Measurements from ENCODE around the gene SDCCAG8. TPM values are rescaled to one million over a fixed set of nuclear protein-coding genes. Genes with fewer than 3 reads are reported as not detected.

The SDCCAG8 gene
- total RNA-seq, 1 donor from 2014 or later, result 24.5 TPM

- Histone ChIP-seq H3K4me1 (ENCODE audit: insufficient read depth, low read length) (peaks cover 54% of the 10 kb centered on the region), H3K79me2 (ENCODE audit: insufficient read depth, low read length) (peaks cover 58% of the 10 kb centered on the region), H3K36me3 (ENCODE audit: insufficient read depth, low read length) (no peaks in the 10 kb centered on the region), H2AFZ (ENCODE audit: low read depth, low read length) (no peak overlapping the region), H3K27me3 (ENCODE audit: insufficient read depth, low read length) (no peaks in the 10 kb centered on the region), H3K4me3 (ENCODE audit: insufficient read depth, low read depth, low read length) (no peak overlapping the region), H3K9me3 (ENCODE audit: insufficient read depth, low read depth, low read length) (no peaks in the 10 kb centered on the region), H3K27ac (ENCODE audit: low read depth, low read length) (peak overlapping the region; percentile 91), H3K9ac (ENCODE audit: low read length) (no peak overlapping the region), H4K20me1 (ENCODE audit: insufficient read depth, low read length) (no peaks in the 10 kb centered on the region), H3K4me2 (ENCODE audit: low read length) (no peak overlapping the region)
- DNase-seq (ENCODE audit: low read depth) (no peak), FAIRE-seq (no peak)
- Mint-ChIP-seq H3K27ac (ENCODE audit: unreplicated experiment) (peak overlapping the region; percentile 98), H3K4me3 (ENCODE audit: unreplicated experiment) (no peak overlapping the region), H3K36me3 (ENCODE audit: low read depth, unreplicated experiment) (peaks cover 1% of the 10 kb centered on the region), H3K27me3 (ENCODE audit: low read depth, unreplicated experiment) (no peaks in the 10 kb centered on the region), H3K9me3 (ENCODE audit: unreplicated experiment) (no peaks in the 10 kb centered on the region), H3K4me1 (ENCODE audit: low read depth, unreplicated experiment) (peaks cover 37% of the 10 kb centered on the region)
- TF ChIP-seq EZH2 (IDR thresholded peaks at IDR 0.05; ENCODE audit: insufficient read depth, low read length), result no peak
- no peak for TF ChIP-seq CTCF (IDR thresholded peaks at IDR 0.05; ENCODE audit: insufficient read depth, low read depth, low read length)
Observed at GRCh38 chr1:243266231-243266630, 10.4 kb downstream of the SDCCAG8 start.

- H3K4me1 Mint-ChIP-seq (ENCODE audit: low read depth, unreplicated experiment), result peaks cover 43% of the 10 kb centered on the region
- no peak overlapping the region for H3K4me3 Mint-ChIP-seq (ENCODE audit: unreplicated experiment)
- H3K4me1 ChIP-seq (ENCODE audit: insufficient read depth, low read length), result peaks cover 64% of the 10 kb centered on the region
- no peaks in the 10 kb centered on the region for H3K9me3 ChIP-seq (ENCODE audit: insufficient read depth, low read depth, low read length)
- TF ChIP-seq EZH2 (IDR thresholded peaks at IDR 0.05; ENCODE audit: insufficient read depth, low read length) (no peak), CTCF (IDR thresholded peaks at IDR 0.05; ENCODE audit: insufficient read depth, low read depth, low read length) (no peak)
- H3K9ac ChIP-seq (ENCODE audit: low read length), result peak overlapping the region; percentile 47
- FAIRE-seq (no peak), DNase-seq (ENCODE audit: low read depth) (no peak)
- H3K9me3 Mint-ChIP-seq (ENCODE audit: unreplicated experiment), result no peaks in the 10 kb centered on the region
- no peaks in the 10 kb centered on the region for H4K20me1 ChIP-seq (ENCODE audit: insufficient read depth, low read length)
- no peak overlapping the region for H3K4me3 ChIP-seq (ENCODE audit: insufficient read depth, low read depth, low read length)
- peaks cover 1% of the 10 kb centered on the region for H3K36me3 Mint-ChIP-seq (ENCODE audit: low read depth, unreplicated experiment)
- peak overlapping the region; percentile 58 for H3K27ac Mint-ChIP-seq (ENCODE audit: unreplicated experiment)
- peaks cover 54% of the 10 kb centered on the region for H3K79me2 ChIP-seq (ENCODE audit: insufficient read depth, low read length)
- H3K4me2 ChIP-seq (ENCODE audit: low read length), result peak overlapping the region; percentile 58
- no peak overlapping the region for H2AFZ ChIP-seq (ENCODE audit: low read depth, low read length)
- H3K27me3 Mint-ChIP-seq (ENCODE audit: low read depth, unreplicated experiment), result no peaks in the 10 kb centered on the region
- peak overlapping the region; percentile 91 for H3K27ac ChIP-seq (ENCODE audit: low read depth, low read length)
- H3K36me3 ChIP-seq (ENCODE audit: insufficient read depth, low read length), result no peaks in the 10 kb centered on the region
- no peaks in the 10 kb centered on the region for H3K27me3 ChIP-seq (ENCODE audit: insufficient read depth, low read length)
Observed at GRCh38 chr1:243267471-243267880, 11.6 kb downstream of the SDCCAG8 start.

GRCh38 chr1:243267914-243268653, 12.2 kb downstream of the SDCCAG8 start:
- Mint-ChIP-seq H3K27ac (ENCODE audit: unreplicated experiment) (peak overlapping the region; percentile 75), H3K27me3 (ENCODE audit: low read depth, unreplicated experiment) (no peaks in the 10 kb centered on the region), H3K36me3 (ENCODE audit: low read depth, unreplicated experiment) (peaks cover 1% of the 10 kb centered on the region), H3K4me1 (ENCODE audit: low read depth, unreplicated experiment) (peaks cover 47% of the 10 kb centered on the region), H3K4me3 (ENCODE audit: unreplicated experiment) (peak overlapping the region; percentile 45), H3K9me3 (ENCODE audit: unreplicated experiment) (no peaks in the 10 kb centered on the region)
- Histone ChIP-seq H3K4me1 (ENCODE audit: insufficient read depth, low read length) (peaks cover 69% of the 10 kb centered on the region), H3K9ac (ENCODE audit: low read length) (peak overlapping the region; percentile 76), H3K79me2 (ENCODE audit: insufficient read depth, low read length) (peaks cover 48% of the 10 kb centered on the region), H2AFZ (ENCODE audit: low read depth, low read length) (no peak overlapping the region), H3K27ac (ENCODE audit: low read depth, low read length) (peak overlapping the region; percentile 91), H3K9me3 (ENCODE audit: insufficient read depth, low read depth, low read length) (no peaks in the 10 kb centered on the region), H3K4me3 (ENCODE audit: insufficient read depth, low read depth, low read length) (peak overlapping the region; percentile 0), H3K4me2 (ENCODE audit: low read length) (peak overlapping the region; percentile 58), H4K20me1 (ENCODE audit: insufficient read depth, low read length) (no peaks in the 10 kb centered on the region), H3K36me3 (ENCODE audit: insufficient read depth, low read length) (no peaks in the 10 kb centered on the region), H3K27me3 (ENCODE audit: insufficient read depth, low read length) (no peaks in the 10 kb centered on the region)
- FAIRE-seq (peak; percentile 34), DNase-seq (ENCODE audit: low read depth) (peak; percentile 96)
- no peak for TF ChIP-seq EZH2 (IDR thresholded peaks at IDR 0.05; ENCODE audit: insufficient read depth, low read length)
- TF ChIP-seq CTCF (IDR thresholded peaks at IDR 0.05; ENCODE audit: insufficient read depth, low read depth, low read length), result no peak

Data from astrocyte (in vitro differentiated cells and primary cell).